ENCODE results near the gene CFAP77.

Gene CFAP77

GRCh38 chr9:132488626-132489025 lies 78.6 kb downstream of the CFAP77 start:
- H3K4me3 ChIP-seq (replicated peaks in 1 of 2; ENCODE audit: low read depth in 2 of 2, low read length in 2 of 2): no peak overlapping the region
- no peak for TF ChIP-seq CTCF (IDR thresholded peaks at IDR 0.05; ENCODE audit: low read depth, low read length)
- no peak for DNase-seq (ENCODE audit: low read depth in 2 of 2)

- H3K4me3 ChIP-seq (replicated peaks in 1 of 2; ENCODE audit: low read depth in 2 of 2, low read length in 2 of 2): no peak overlapping the region
- no peak for TF ChIP-seq CTCF (IDR thresholded peaks at IDR 0.05; ENCODE audit: low read depth, low read length)
- DNase-seq (ENCODE audit: low read depth in 2 of 2): no peak
Observed at GRCh38 chr9:132489536-132489935, 79.5 kb downstream of the CFAP77 start.

GRCh38 chr9:132494857-132495256 lies 84.8 kb downstream of the CFAP77 start:
- DNase-seq (ENCODE audit: low read depth in 2 of 2): peak in 1 of 2 donors; percentile 26
- no peak for TF ChIP-seq CTCF (IDR thresholded peaks at IDR 0.05; ENCODE audit: low read depth, low read length)
- no peak overlapping the region for H3K4me3 ChIP-seq (replicated peaks in 1 of 2; ENCODE audit: low read depth in 2 of 2, low read length in 2 of 2)

- no peak for DNase-seq (ENCODE audit: low read depth in 2 of 2)
- TF ChIP-seq CTCF (IDR thresholded peaks at IDR 0.05; ENCODE audit: low read depth, low read length): no peak
- H3K4me3 ChIP-seq (replicated peaks in 1 of 2; ENCODE audit: low read depth in 2 of 2, low read length in 2 of 2): no peak overlapping the region
Observed at GRCh38 chr9:132497731-132498130, 87.7 kb downstream of the CFAP77 start.

GRCh38 chr9:132498531-132499210 lies 88.7 kb downstream of the CFAP77 start:
- no peak overlapping the region for H3K4me3 ChIP-seq (replicated peaks in 1 of 2; ENCODE audit: low read depth in 2 of 2, low read length in 2 of 2)
- no peak for DNase-seq (ENCODE audit: low read depth in 2 of 2)
- no peak for TF ChIP-seq CTCF (IDR thresholded peaks at IDR 0.05; ENCODE audit: low read depth, low read length)

GRCh38 chr9:132499251-132499650 lies 89.2 kb downstream of the CFAP77 start:
- TF ChIP-seq CTCF (IDR thresholded peaks at IDR 0.05; ENCODE audit: low read depth, low read length): no peak
- H3K4me3 ChIP-seq (replicated peaks in 1 of 2; ENCODE audit: low read depth in 2 of 2, low read length in 2 of 2): no peak overlapping the region
- DNase-seq (ENCODE audit: low read depth in 2 of 2): no peak

- DNase-seq (ENCODE audit: low read depth in 2 of 2): no peak
- TF ChIP-seq CTCF (IDR thresholded peaks at IDR 0.05; ENCODE audit: low read depth, low read length): no peak
- H3K4me3 ChIP-seq (replicated peaks in 1 of 2; ENCODE audit: low read depth in 2 of 2, low read length in 2 of 2): no peak overlapping the region
Observed at GRCh38 chr9:132500193-132500592, 90.2 kb downstream of the CFAP77 start.

Data from cardiac fibroblast (primary cell).